ENCODE results near the gene DHX36. TPM values are rescaled to one million over a fixed set of nuclear protein-coding genes. Genes with fewer than 3 reads are reported as not detected.

The DHX36 gene
- total and polyA plus RNA-seq, 2 experiments from 2014 or later, result 29.6 to 60.9 TPM

DNA sequence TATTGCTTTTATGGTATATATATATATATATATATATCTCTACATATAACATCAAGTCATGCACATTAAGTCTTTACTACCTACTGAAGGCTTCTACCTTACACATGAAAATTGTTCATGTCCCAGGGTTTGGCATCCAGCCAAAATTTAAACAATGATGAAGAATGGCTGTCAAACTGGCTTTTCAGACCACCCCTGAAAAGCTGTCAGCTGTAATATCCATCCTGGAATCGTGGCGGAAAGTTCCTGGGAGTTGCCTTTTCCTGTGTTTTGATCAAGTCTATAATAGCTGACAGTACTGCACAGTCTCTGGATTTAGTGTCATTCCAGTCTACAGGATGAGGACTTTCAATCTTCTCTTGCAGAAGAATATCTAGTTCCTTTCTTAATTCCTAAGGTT lies 48.3 kb downstream of the DHX36 start:
- H3K36me3 ChIP-seq (replicated peaks; ENCODE audit: insufficient read depth, low read depth), result no peaks in the 10 kb centered on the region
- no peaks in the 10 kb centered on the region for H3K9me3 ChIP-seq (ENCODE audit: low read depth)
- peaks cover 3% of the 10 kb centered on the region for H3K79me2 ChIP-seq
- H3K4me1 ChIP-seq (ENCODE audit: insufficient read depth), result no peaks in the 10 kb centered on the region
- H3K4me3 ChIP-seq, result no peak overlapping the region
- H3K27ac ChIP-seq, result no peak overlapping the region
- H3K27me3 ChIP-seq, result no peaks in the 10 kb centered on the region
- H4K20me1 ChIP-seq (ENCODE audit: insufficient read depth, poor library complexity, severe bottlenecking), result no peaks in the 10 kb centered on the region
- no peak overlapping the region for H2AFZ ChIP-seq
- 69% methylated on average over 2 of the region's 2 CpGs for WGBS (ENCODE audit: low lambda C conversion rate, missing lambda C conversion rate)
- no peak for TF ChIP-seq EZH2 (IDR thresholded peaks at IDR 0.05; ENCODE audit: borderline replicate concordance)
- TF ChIP-seq EZH2phosphoT487 (IDR thresholded peaks at IDR 0.05; ENCODE audit: low read depth, severe bottlenecking, unreplicated experiment), result no peak
- no peak for TF ChIP-seq CTCF (IDR thresholded peaks at IDR 0.05; ENCODE audit: poor library complexity)
- H3K4me2 ChIP-seq, result no peak overlapping the region
- H3K9me2 ChIP-seq (replicated peaks; ENCODE audit: insufficient read depth), result no peaks in the 10 kb centered on the region
- DNase-seq (ENCODE audit: low spot score), result no peak

DNA sequence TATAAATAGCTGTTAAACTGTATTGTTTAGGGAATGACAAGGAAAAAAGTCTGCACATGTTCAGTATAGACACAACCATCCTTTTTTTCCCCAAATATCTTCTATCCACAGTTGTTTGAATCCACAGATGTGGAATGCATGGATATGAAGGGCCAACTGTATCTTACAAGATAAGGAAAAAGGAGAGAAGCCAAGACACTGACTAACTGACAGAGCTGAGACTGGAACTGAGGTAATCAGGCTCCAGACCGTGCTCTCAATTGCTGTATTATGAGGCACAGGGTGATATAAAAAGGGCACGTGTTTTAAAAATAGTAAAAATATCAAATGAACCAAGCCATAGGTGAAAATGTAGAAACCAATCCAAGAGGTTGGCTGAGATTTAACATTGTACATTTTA lies 49.0 kb downstream of the DHX36 start:
- no peak for TF ChIP-seq EZH2 (IDR thresholded peaks at IDR 0.05; ENCODE audit: borderline replicate concordance)
- no peak for TF ChIP-seq CTCF (IDR thresholded peaks at IDR 0.05; ENCODE audit: poor library complexity)
- no peak for TF ChIP-seq EZH2phosphoT487 (IDR thresholded peaks at IDR 0.05; ENCODE audit: low read depth, severe bottlenecking, unreplicated experiment)
- Histone ChIP-seq H3K4me3 (no peak overlapping the region), H4K20me1 (ENCODE audit: insufficient read depth, poor library complexity, severe bottlenecking) (no peaks in the 10 kb centered on the region), H3K4me2 (no peak overlapping the region), H3K36me3 (replicated peaks; ENCODE audit: insufficient read depth, low read depth) (no peaks in the 10 kb centered on the region), H3K9me2 (replicated peaks; ENCODE audit: insufficient read depth) (no peaks in the 10 kb centered on the region), H3K27me3 (no peaks in the 10 kb centered on the region), H3K4me1 (ENCODE audit: insufficient read depth) (no peaks in the 10 kb centered on the region), H3K9me3 (ENCODE audit: low read depth) (no peaks in the 10 kb centered on the region), H3K27ac (no peak overlapping the region), H2AFZ (no peak overlapping the region), H3K79me2 (peaks cover 3% of the 10 kb centered on the region)
- WGBS (ENCODE audit: low lambda C conversion rate, missing lambda C conversion rate), result 83% methylated on average over 2 of the region's 2 CpGs
- no peak for DNase-seq (ENCODE audit: low spot score)

GRCh38 chr3:154274348-154274747 lies 49.9 kb downstream of the DHX36 start:
- H3K27ac ChIP-seq, result no peak overlapping the region
- H3K4me1 ChIP-seq (ENCODE audit: insufficient read depth), result no peaks in the 10 kb centered on the region
- no peak overlapping the region for H3K4me3 ChIP-seq
- no peak overlapping the region for H3K4me2 ChIP-seq
- H3K79me2 ChIP-seq, result peaks cover 3% of the 10 kb centered on the region
- no peak for TF ChIP-seq CTCF (IDR thresholded peaks at IDR 0.05; ENCODE audit: poor library complexity)
- TF ChIP-seq EZH2 (IDR thresholded peaks at IDR 0.05; ENCODE audit: borderline replicate concordance), result no peak
- TF ChIP-seq EZH2phosphoT487 (IDR thresholded peaks at IDR 0.05; ENCODE audit: low read depth, severe bottlenecking, unreplicated experiment), result no peak
- no peaks in the 10 kb centered on the region for H3K36me3 ChIP-seq (replicated peaks; ENCODE audit: insufficient read depth, low read depth)
- H2AFZ ChIP-seq, result no peak overlapping the region
- no peaks in the 10 kb centered on the region for H3K27me3 ChIP-seq
- H3K9me2 ChIP-seq (replicated peaks; ENCODE audit: insufficient read depth), result no peaks in the 10 kb centered on the region
- H4K20me1 ChIP-seq (ENCODE audit: insufficient read depth, poor library complexity, severe bottlenecking), result no peaks in the 10 kb centered on the region
- DNase-seq (ENCODE audit: low spot score), result no peak
- WGBS (ENCODE audit: low lambda C conversion rate, missing lambda C conversion rate), result 57% methylated on average over 2 of the region's 2 CpGs
- no peaks in the 10 kb centered on the region for H3K9me3 ChIP-seq (ENCODE audit: low read depth)

DNA sequence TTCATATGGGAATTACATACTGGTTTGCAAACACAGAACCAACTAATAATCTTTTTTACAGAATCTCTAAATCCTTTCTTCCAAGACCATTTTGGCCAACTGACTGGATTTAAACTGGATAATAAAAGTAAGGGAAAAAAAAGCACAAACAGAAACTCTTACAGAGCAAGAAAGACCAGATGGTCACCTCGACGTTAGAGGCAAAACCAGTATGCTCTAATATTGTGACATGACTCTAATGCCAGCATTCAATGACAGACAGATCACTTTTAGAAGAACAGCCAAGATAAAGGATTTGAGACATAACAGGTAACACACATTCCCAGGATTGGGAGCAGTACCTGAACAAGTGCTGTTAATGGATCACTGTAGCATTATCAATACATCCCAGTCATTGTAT lies 50.9 kb downstream of the DHX36 start:
- Histone ChIP-seq H2AFZ (no peak overlapping the region), H3K79me2 (peaks cover 3% of the 10 kb centered on the region), H3K9me2 (replicated peaks; ENCODE audit: insufficient read depth) (no peaks in the 10 kb centered on the region), H3K36me3 (replicated peaks; ENCODE audit: insufficient read depth, low read depth) (no peaks in the 10 kb centered on the region), H3K27me3 (no peaks in the 10 kb centered on the region), H3K4me2 (no peak overlapping the region), H3K4me3 (no peak overlapping the region), H3K9me3 (ENCODE audit: low read depth) (no peaks in the 10 kb centered on the region), H3K4me1 (ENCODE audit: insufficient read depth) (no peaks in the 10 kb centered on the region), H4K20me1 (ENCODE audit: insufficient read depth, poor library complexity, severe bottlenecking) (no peaks in the 10 kb centered on the region), H3K27ac (no peak overlapping the region)
- TF ChIP-seq EZH2phosphoT487 (IDR thresholded peaks at IDR 0.05; ENCODE audit: low read depth, severe bottlenecking, unreplicated experiment), result no peak
- no peak for DNase-seq (ENCODE audit: low spot score)
- WGBS (ENCODE audit: low lambda C conversion rate, missing lambda C conversion rate), result 69% methylated on average over 2 of the region's 2 CpGs
